Thyroid gland (tissue), 4 donors: ENCODE data around the gene RPS6KB2. TPM values are rescaled to one million over a fixed set of nuclear protein-coding genes. Genes with fewer than 3 reads are reported as not detected.
"Not testable (repeated sequence)": the region's sequence is repeated elsewhere in the genome, so short reads cannot be mapped to it uniquely, and the experiment has no call there.

Experiments
- DNase-seq, 2 donors: peaks; one replicate each; pipeline ENCODE4 v3.0.0-alpha.2; 2019
- H3K27ac ChIP-seq, 3 donors: fragments of 200-600 bp; sonication (generic); 1 replicate in 2 of 3; 2 replicates in 1 of 3; pipeline ENCODE4 v1.5.1; 2016 to 2019; ENCODE audit warnings: mild to moderate bottlenecking in 1 of 3, moderate library complexity in 1 of 3
- H3K27me3 ChIP-seq: fragments of 200-600 bp; sonication (generic); one replicate; pipeline ENCODE4 v1.5.1; 2019
- H3K36me3 ChIP-seq, 2 donors: fragments of 200-600 bp; sonication (generic); one replicate each; pipeline ENCODE4 v1.5.1; 2016 to 2019
- H3K4me1 ChIP-seq, 2 donors: fragments of 200-600 bp; sonication (generic); one replicate each; pipeline ENCODE4 v1.5.1; 2017 to 2019
- H3K4me3 ChIP-seq, 3 donors: fragments of 200-600 bp; sonication (generic); replicated peaks in 1 of 3; 1 replicate in 2 of 3; 2 replicates in 1 of 3; pipeline ENCODE4 v1.5.1; 2016; ENCODE audit warnings: mild to moderate bottlenecking in 1 of 3
- H3K9me3 ChIP-seq: fragments of 200-600 bp; sonication (generic); one replicate; pipeline ENCODE4 v1.5.1; 2017
- POLR2A ChIP-seq, 2 donors: fragments of 450-650 bp; IDR thresholded peaks; one replicate each; pipeline ENCODE4 v1.6.1; 2017; ENCODE audit warnings: antibody characterized with exemption in 2 of 2, mild to moderate bottlenecking in 2 of 2, moderate library complexity in 1 of 2
- WGBS, 2 donors: methylation state at CpG; one replicate each; pipeline ENCODE4 v1.1.5; 2017; 5-methylcytosine and 5-hydroxymethylcytosine counted together
- intact Hi-C: fragments of 100-400 bp; cut with DNase I; formaldehyde crosslinking; loops from one replicate; pipeline ENCODE4 v1.15.1; 2023
- total RNA-seq, 4 donors: library from RNA; depleted of rRNA; stranded (reverse); fragments of >200 nt; gene quantifications; one replicate each; pipeline ENCODE4 v1.2.3, GENCODE V29; 2016
- TF ChIP-seq, protein P1 (sequence below), 6 experiments: fragments of 200-600 bp in 3 of 6; fragments of 450-650 bp in 3 of 6; sonication (generic) in 3 of 6; IDR thresholded peaks; one replicate each; pipeline ENCODE4 v1.5.1; 2016 to 2019; ENCODE audit warnings: antibody characterized with exemption in 6 of 6, mild to moderate bottlenecking in 2 of 6, inconsistent platforms in 1 of 6, moderate library complexity in 1 of 6

The RPS6KB2 gene
- total RNA-seq, 4 donors from 2014 or later: 44.1 to 102 (median 62.2) TPM

DNA sequence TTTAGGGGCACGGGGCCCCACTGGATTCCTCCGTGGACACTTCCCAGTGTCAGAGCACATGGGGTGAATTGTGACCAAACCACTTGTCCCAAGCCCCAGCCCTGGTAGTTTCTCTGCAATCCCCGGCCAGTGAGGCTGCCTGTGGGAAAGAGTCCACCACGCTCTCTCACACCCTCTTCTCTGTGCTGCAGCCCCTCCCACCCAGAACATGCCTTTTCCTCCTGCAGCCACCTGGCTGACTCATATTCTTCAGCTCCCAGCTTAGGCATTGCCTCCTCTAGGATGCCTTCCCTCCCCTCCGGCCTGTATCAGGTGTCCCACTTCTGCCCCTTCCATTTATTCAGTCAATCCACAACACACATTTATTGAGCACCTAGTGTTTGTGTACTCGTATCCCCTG lies 5.4 kb upstream of the RPS6KB2 start:
- H3K4me3 ChIP-seq: no peak overlapping the region

DNA sequence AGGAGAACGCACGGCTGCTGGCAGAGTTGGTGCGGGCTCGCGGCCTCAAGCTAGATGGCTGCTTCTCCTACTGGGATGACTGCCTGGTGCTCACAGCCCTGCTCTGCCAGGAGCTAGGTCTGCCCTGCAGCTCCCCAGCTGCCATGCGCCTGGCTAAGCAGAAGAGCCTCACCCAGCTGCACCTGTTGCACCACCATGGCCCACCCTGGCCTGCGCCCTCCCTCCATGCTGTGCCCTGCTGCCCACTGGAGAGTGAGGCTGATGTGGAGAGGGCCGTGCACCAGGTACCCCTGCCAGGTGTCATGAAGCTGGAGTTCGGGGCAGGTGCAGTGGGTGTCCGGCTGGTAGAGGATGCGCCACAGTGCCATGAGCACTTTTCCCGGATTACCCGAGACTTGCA lies 4.8 kb upstream of the RPS6KB2 start:
- DNase-seq: no peak
- no peak overlapping the region for H3K4me3 ChIP-seq
- intact Hi-C loops: loop anchor here (5.0 kb wide), 1 partner anchor 44 kb away; the partner anchor contains the start of gene TMEM134
- WGBS, 2 donors: 94 to 97% methylated on average over 10 to 11 of the region's 13 CpGs
- H3K27ac ChIP-seq: no peak overlapping the region
- H3K4me1 ChIP-seq: peaks cover 7 to 30% of the 10 kb centered on the region in 2 donors
- no peaks in the 10 kb centered on the region for H3K36me3 ChIP-seq
- H3K27me3 ChIP-seq: no peaks in the 10 kb centered on the region
- no peaks in the 10 kb centered on the region for H3K9me3 ChIP-seq
- TF ChIP-seq POLR2A (IDR thresholded peaks at IDR 0.05): no peak
- TF ChIP-seq, protein P1, sequence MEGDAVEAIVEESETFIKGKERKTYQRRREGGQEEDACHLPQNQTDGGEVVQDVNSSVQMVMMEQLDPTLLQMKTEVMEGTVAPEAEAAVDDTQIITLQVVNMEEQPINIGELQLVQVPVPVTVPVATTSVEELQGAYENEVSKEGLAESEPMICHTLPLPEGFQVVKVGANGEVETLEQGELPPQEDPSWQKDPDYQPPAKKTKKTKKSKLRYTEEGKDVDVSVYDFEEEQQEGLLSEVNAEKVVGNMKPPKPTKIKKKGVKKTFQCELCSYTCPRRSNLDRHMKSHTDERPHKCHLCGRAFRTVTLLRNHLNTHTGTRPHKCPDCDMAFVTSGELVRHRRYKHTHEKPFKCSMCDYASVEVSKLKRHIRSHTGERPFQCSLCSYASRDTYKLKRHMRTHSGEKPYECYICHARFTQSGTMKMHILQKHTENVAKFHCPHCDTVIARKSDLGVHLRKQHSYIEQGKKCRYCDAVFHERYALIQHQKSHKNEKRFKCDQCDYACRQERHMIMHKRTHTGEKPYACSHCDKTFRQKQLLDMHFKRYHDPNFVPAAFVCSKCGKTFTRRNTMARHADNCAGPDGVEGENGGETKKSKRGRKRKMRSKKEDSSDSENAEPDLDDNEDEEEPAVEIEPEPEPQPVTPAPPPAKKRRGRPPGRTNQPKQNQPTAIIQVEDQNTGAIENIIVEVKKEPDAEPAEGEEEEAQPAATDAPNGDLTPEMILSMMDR (IDR thresholded peaks at IDR 0.05): no peak

More for the DNA sequence above, 5.4 kb upstream of the RPS6KB2 start:
- no peak for TF ChIP-seq POLR2A (IDR thresholded peaks at IDR 0.05)
- TF ChIP-seq, protein P1 (IDR thresholded peaks at IDR 0.05): no peak
- H3K4me1 ChIP-seq: peaks cover 7 to 36% of the 10 kb centered on the region in 2 donors
- no peaks in the 10 kb centered on the region for H3K36me3 ChIP-seq
- H3K9me3 ChIP-seq: no peaks in the 10 kb centered on the region
- no peaks in the 10 kb centered on the region for H3K27me3 ChIP-seq
- DNase-seq: no peak
- 74 to 80% methylated on average over 6 of the region's 6 CpGs for WGBS, 2 donors
- H3K27ac ChIP-seq: no peak overlapping the region
- intact Hi-C loops: loop anchor here (5.0 kb wide), 1 partner anchor 44 kb away; the partner anchor contains the start of gene TMEM134

DNA sequence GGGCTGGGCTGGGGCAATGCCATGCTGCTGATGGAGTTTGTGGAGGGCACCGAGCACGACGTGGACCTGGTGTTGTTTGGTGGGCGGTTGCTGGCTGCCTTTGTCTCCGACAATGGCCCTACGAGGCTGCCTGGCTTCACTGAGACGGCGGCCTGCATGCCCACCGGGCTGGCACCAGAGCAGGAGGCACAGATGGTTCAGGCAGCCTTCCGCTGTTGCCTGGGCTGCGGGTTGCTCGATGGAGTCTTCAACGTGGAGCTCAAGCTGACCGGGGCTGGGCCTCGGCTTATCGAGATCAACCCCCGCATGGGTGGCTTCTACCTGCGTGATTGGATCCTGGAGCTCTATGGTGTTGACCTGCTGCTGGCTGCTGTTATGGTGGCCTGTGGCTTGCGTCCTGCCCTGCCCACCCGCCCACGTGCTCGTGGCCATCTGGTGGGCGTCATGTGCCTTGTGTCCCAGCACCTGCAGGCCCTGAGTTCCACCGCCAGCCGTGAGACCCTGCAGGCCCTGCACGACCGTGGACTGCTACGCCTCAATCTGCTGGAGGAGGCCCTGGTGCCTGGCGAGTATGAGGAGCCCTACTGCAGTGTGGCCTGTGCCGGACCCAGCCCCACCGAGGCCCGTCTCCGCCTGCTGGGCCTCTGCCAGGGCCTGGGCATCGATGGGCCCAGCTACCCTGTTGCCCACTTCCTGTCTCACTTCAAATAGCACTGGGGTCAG lies 4.2 kb upstream of the RPS6KB2 start:
- intact Hi-C loops: loop anchor here (5.0 kb wide), 1 partner anchor 43 kb away; the partner anchor contains the start of gene TMEM134
- WGBS, 2 donors: 90 to 93% methylated on average over 12 to 16 of the region's 34 CpGs
- H3K4me1 ChIP-seq: peaks cover 9 to 27% of the 10 kb centered on the region in 2 donors
- no peak overlapping the region for H3K27ac ChIP-seq
- no peaks in the 10 kb centered on the region for H3K36me3 ChIP-seq
- no peaks in the 10 kb centered on the region for H3K27me3 ChIP-seq
- DNase-seq: no peak
- TF ChIP-seq, protein P1 (IDR thresholded peaks at IDR 0.05): no peak
- TF ChIP-seq POLR2A (IDR thresholded peaks at IDR 0.05): no peak
- H3K9me3 ChIP-seq: no peaks in the 10 kb centered on the region
- H3K4me3 ChIP-seq: no peak overlapping the region

DNA sequence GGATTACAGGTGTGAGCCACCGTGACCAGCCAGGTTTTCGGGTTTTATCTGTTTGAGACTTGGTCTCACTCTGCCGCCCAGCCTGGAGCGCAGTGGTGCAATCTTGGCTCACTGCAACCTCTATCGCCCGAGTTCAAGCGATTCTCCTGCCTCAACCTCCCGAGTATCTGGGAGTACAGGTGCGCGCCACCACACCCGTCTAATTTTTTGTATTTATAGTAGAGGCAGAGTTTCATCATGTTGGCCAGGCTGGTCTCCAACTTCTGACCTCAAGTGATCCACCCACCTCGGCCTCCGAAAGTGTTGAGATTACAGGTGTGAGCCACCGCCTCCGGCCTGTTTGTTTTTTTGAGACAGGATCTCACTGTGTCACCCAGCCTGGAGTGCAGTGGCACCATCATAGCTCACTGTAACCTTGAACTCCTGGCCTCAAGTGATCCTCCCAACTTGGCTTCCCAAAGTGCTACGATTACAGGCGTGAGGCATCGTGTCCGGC lies 882 bp upstream of the RPS6KB2 start:
- H3K9me3 ChIP-seq, intact Hi-C loops, H3K27me3 ChIP-seq, DNase-seq, H3K36me3 ChIP-seq: not testable (repeated sequence)
- WGBS, 2 donors: 75 to 79% methylated on average over 19 of the region's 19 CpGs
- H3K4me1 ChIP-seq: peaks cover 7 to 20% of the 10 kb centered on the region in 2 donors
- peak overlapping the region; percentile 31 to 90 (median 82) for H3K27ac ChIP-seq
- H3K4me3 ChIP-seq: peak overlapping the region in 2 of 3 donors; percentile 24 to 73

DNA sequence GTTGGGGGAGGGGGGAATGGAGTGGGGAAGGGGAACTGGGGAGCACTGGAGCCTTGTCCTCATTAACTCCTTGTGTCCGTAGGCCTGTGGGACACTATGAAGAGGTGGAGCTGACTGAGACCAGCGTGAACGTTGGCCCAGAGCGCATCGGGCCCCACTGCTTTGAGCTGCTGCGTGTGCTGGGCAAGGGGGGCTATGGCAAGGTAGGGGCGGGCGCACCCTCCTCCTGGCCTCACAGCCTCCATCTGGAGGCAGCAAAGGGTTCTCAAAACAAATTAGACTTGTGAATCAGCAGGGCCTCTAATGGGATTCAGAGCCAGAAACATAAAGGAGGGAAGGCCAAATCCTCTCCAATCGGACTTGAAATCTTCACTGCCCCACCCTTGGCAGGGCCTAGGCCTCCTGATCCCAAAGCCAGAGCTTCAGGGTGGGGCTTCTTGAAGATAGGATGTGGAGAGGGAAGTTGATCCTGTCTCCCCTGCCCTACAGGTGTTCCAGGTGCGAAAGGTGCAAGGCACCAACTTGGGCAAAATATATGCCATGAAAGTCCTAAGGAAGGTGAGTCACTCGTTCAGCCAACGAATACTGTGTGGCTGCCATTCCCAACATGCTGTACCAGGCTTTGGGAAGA lies 859 bp downstream of the RPS6KB2 start:
- H3K27me3 ChIP-seq: no peaks in the 10 kb centered on the region
- TF ChIP-seq, protein P1 (IDR thresholded peaks at IDR 0.05): no peak
- TF ChIP-seq POLR2A (IDR thresholded peaks at IDR 0.05): no peak
- peaks cover 7 to 20% of the 10 kb centered on the region in 2 donors for H3K4me1 ChIP-seq
- H3K4me3 ChIP-seq: peak overlapping the region; percentile 24 to 95 (median 73)
- intact Hi-C loops: no loop called here
- DNase-seq: no peak
- H3K27ac ChIP-seq: peak overlapping the region in 2 of 3 donors; percentile 82 to 90
- WGBS, 2 donors: 43 to 62% methylated on average over 9 to 12 of the region's 12 CpGs
- peaks cover 19 to 24% of the 10 kb centered on the region in 2 donors for H3K36me3 ChIP-seq
- H3K9me3 ChIP-seq: no peaks in the 10 kb centered on the region
